ENCODE data around the gene ITGB5. TPM values are rescaled to one million over a fixed set of nuclear protein-coding genes. Genes with fewer than 3 reads are reported as not detected.

ITGB5 gene
- total RNA-seq, 1 experiment from 2014 or later = 339 TPM

DNA sequence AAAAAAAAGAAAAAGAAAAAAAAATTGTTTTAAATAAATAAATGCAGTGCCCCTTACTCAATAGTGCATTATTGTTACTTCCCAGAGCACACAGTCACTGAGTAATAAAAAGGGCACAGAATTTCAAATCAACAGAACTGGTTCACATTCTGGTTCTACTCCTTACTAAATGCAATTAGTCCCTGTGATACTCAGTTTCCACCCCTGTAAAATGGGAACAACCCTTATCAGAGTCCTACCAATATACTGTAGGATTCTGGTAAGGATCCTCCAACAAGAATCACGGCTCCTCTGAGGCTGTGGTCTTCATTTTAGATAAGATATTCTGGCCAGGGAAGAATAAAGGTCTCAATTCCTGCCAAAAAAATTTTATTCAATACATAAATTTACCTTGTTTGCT is 50.7 kb downstream of the ITGB5 start:
- H3K9me3 Mint-ChIP-seq = no peaks in the 10 kb centered on the region
- peaks cover 60% of the 10 kb centered on the region for H3K36me3 Mint-ChIP-seq
- ChIA-PET CTCF (interaction anchor here (2.2 kb wide), 1 partner anchor 15 kb away, joined by 6 read pairs; no protein-coding TSS in a partner anchor), POLR2A (no interaction called here)
- no peaks in the 10 kb centered on the region for H3K27me3 Mint-ChIP-seq (ENCODE audit: low read depth)
- ATAC-seq (no peak), DNase-seq (ENCODE audit: low spot score) (no peak)
- no peak overlapping the region for H3K4me3 Mint-ChIP-seq
- peaks cover 54% of the 10 kb centered on the region for H3K4me1 Mint-ChIP-seq
- TF ChIP-seq, protein P1, sequence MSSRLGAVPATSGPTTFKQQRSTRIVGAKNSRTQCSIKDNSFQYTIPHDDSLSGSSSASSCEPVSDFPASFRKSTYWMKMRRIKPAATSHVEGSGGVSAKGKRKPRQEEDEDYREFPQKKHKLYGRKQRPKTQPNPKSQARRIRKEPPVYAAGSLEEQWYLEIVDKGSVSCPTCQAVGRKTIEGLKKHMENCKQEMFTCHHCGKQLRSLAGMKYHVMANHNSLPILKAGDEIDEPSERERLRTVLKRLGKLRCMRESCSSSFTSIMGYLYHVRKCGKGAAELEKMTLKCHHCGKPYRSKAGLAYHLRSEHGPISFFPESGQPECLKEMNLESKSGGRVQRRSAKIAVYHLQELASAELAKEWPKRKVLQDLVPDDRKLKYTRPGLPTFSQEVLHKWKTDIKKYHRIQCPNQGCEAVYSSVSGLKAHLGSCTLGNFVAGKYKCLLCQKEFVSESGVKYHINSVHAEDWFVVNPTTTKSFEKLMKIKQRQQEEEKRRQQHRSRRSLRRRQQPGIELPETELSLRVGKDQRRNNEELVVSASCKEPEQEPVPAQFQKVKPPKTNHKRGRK (CRISPR knock-in tag; IDR thresholded peaks at IDR 0.05; ENCODE audit: borderline replicate concordance) = no peak
- TF ChIP-seq, protein P2, sequence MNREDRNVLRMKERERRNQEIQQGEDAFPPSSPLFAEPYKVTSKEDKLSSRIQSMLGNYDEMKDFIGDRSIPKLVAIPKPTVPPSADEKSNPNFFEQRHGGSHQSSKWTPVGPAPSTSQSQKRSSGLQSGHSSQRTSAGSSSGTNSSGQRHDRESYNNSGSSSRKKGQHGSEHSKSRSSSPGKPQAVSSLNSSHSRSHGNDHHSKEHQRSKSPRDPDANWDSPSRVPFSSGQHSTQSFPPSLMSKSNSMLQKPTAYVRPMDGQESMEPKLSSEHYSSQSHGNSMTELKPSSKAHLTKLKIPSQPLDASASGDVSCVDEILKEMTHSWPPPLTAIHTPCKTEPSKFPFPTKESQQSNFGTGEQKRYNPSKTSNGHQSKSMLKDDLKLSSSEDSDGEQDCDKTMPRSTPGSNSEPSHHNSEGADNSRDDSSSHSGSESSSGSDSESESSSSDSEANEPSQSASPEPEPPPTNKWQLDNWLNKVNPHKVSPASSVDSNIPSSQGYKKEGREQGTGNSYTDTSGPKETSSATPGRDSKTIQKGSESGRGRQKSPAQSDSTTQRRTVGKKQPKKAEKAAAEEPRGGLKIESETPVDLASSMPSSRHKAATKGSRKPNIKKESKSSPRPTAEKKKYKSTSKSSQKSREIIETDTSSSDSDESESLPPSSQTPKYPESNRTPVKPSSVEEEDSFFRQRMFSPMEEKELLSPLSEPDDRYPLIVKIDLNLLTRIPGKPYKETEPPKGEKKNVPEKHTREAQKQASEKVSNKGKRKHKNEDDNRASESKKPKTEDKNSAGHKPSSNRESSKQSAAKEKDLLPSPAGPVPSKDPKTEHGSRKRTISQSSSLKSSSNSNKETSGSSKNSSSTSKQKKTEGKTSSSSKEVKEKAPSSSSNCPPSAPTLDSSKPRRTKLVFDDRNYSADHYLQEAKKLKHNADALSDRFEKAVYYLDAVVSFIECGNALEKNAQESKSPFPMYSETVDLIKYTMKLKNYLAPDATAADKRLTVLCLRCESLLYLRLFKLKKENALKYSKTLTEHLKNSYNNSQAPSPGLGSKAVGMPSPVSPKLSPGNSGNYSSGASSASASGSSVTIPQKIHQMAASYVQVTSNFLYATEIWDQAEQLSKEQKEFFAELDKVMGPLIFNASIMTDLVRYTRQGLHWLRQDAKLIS (CRISPR knock-in tag; IDR thresholded peaks at IDR 0.05; ENCODE audit: borderline replicate concordance) = no peak
- TF ChIP-seq ZNF423 (CRISPR knock-in tag; IDR thresholded peaks at IDR 0.05) (no peak), EMX1 (CRISPR knock-in tag; IDR thresholded peaks at IDR 0.05) (no peak), FOXJ3 (CRISPR knock-in tag; IDR thresholded peaks at IDR 0.05; ENCODE audit: borderline replicate concordance) (no peak), ZNF416 (CRISPR knock-in tag; IDR thresholded peaks at IDR 0.05) (no peak)
- TF ChIP-seq, protein P3, sequence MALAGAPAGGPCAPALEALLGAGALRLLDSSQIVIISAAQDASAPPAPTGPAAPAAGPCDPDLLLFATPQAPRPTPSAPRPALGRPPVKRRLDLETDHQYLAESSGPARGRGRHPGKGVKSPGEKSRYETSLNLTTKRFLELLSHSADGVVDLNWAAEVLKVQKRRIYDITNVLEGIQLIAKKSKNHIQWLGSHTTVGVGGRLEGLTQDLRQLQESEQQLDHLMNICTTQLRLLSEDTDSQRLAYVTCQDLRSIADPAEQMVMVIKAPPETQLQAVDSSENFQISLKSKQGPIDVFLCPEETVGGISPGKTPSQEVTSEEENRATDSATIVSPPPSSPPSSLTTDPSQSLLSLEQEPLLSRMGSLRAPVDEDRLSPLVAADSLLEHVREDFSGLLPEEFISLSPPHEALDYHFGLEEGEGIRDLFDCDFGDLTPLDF (CRISPR knock-in tag; IDR thresholded peaks at IDR 0.05) = no peak
- peak overlapping the region; percentile 87 for H3K27ac Mint-ChIP-seq

DNA sequence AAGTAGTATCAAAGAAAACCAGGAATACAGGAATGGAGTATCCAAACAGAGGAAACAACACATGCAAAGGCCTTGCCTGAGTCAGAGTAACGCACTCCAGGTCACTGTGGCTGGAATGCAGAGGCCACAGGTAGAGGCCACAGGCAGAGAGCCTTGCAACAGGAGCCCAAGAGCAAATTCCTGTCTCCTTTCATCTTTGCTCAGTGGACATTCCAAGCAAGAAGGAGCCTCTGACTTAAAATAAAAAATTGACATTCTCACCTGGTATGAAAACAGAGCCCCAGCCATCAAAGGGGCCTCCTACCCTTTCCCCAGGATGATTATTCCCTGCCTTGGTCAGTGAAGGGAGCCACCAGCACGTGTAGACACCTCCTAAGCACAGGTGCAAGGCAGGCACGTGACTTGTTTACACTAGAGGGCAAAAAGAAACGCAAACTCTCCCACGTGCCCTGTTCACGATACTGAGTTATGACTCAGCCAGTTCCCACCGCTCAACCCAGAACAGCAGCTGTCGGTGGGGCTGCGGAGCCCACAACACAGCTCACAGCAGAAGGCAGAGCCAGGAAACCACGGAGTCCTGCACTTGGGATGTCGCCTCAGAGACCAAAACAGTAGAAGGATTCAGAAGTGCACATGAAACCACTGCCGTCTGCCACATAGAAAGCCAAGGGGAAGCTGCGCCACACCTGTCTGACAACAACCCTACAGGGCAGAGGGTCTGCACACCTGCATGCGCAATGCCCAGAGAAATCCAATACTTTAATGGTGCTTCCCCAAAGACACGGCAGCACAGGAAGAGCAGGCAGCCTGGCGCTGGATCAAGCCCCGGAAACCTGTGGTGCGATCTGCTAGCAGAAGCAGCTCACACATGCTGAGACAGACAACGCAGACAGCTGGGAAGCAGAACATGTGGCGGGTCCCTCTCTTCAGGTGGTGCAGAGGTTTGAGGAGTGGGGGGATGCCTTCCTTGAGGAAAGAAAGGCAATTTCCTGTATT is 52.1 kb downstream of the ITGB5 start:
- DNase-seq (ENCODE audit: low spot score) (peak; percentile 50), ATAC-seq (peak; percentile 65)
- no peaks in the 10 kb centered on the region for H3K9me3 Mint-ChIP-seq
- ChIA-PET POLR2A (no interaction called here), CTCF (interaction anchor here (2.2 kb wide), 1 partner anchor 17 kb away, joined by 6 read pairs; no protein-coding TSS in a partner anchor)
- H3K36me3 Mint-ChIP-seq = peaks cover 61% of the 10 kb centered on the region
- H3K4me3 Mint-ChIP-seq = peak overlapping the region; percentile 20; the same call in 1 of the 2 replicates
- no peaks in the 10 kb centered on the region for H3K27me3 Mint-ChIP-seq (ENCODE audit: low read depth)
- peaks cover 69% of the 10 kb centered on the region for H3K4me1 Mint-ChIP-seq
- H3K27ac Mint-ChIP-seq = peak overlapping the region; percentile 99
- TF ChIP-seq TEAD1 (CRISPR knock-in tag; IDR thresholded peaks at IDR 0.05) = peak; percentile 82
- no peak for TF ChIP-seq EMX1 (CRISPR knock-in tag; IDR thresholded peaks at IDR 0.05)
- TF ChIP-seq, protein P4, sequence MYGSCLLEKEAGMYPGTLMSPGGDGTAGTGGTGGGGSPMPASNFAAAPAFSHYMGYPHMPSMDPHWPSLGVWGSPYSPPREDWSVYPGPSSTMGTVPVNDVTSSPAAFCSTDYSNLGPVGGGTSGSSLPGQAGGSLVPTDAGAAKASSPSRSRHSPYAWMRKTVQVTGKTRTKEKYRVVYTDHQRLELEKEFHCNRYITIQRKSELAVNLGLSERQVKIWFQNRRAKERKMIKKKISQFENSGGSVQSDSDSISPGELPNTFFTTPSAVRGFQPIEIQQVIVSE (CRISPR knock-in tag; IDR thresholded peaks at IDR 0.05; ENCODE audit: borderline replicate concordance) = no peak
- no peak for TF ChIP-seq FOXK1 (CRISPR knock-in tag; IDR thresholded peaks at IDR 0.05)
- no peak for TF ChIP-seq NFE2L1 (CRISPR knock-in tag; IDR thresholded peaks at IDR 0.05)
- TF ChIP-seq CREM (CRISPR knock-in tag; IDR thresholded peaks at IDR 0.05) = 0 out of 2 replicates have a peak, but pooled peaks have one; percentile 17
- no peak for TF ChIP-seq ZNF671 (CRISPR knock-in tag; IDR thresholded peaks at IDR 0.05)
- no peak for TF ChIP-seq HMGA2 (CRISPR knock-in tag; IDR thresholded peaks at IDR 0.05)
- TF ChIP-seq ETV6 (CRISPR knock-in tag; IDR thresholded peaks at IDR 0.05) = peak; percentile 93
- TF ChIP-seq, protein P5, sequence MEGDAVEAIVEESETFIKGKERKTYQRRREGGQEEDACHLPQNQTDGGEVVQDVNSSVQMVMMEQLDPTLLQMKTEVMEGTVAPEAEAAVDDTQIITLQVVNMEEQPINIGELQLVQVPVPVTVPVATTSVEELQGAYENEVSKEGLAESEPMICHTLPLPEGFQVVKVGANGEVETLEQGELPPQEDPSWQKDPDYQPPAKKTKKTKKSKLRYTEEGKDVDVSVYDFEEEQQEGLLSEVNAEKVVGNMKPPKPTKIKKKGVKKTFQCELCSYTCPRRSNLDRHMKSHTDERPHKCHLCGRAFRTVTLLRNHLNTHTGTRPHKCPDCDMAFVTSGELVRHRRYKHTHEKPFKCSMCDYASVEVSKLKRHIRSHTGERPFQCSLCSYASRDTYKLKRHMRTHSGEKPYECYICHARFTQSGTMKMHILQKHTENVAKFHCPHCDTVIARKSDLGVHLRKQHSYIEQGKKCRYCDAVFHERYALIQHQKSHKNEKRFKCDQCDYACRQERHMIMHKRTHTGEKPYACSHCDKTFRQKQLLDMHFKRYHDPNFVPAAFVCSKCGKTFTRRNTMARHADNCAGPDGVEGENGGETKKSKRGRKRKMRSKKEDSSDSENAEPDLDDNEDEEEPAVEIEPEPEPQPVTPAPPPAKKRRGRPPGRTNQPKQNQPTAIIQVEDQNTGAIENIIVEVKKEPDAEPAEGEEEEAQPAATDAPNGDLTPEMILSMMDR (IDR thresholded peaks at IDR 0.05) = no peak
- TF ChIP-seq ZNF423 (CRISPR knock-in tag; IDR thresholded peaks at IDR 0.05) = peak; percentile 61
- no peak for TF ChIP-seq FOXJ3 (CRISPR knock-in tag; IDR thresholded peaks at IDR 0.05; ENCODE audit: borderline replicate concordance)
- TF ChIP-seq, protein P3 (CRISPR knock-in tag; IDR thresholded peaks at IDR 0.05) = no peak
- TF ChIP-seq ZNF121 (CRISPR knock-in tag; IDR thresholded peaks at IDR 0.05) = no peak
- TF ChIP-seq, protein P6, sequence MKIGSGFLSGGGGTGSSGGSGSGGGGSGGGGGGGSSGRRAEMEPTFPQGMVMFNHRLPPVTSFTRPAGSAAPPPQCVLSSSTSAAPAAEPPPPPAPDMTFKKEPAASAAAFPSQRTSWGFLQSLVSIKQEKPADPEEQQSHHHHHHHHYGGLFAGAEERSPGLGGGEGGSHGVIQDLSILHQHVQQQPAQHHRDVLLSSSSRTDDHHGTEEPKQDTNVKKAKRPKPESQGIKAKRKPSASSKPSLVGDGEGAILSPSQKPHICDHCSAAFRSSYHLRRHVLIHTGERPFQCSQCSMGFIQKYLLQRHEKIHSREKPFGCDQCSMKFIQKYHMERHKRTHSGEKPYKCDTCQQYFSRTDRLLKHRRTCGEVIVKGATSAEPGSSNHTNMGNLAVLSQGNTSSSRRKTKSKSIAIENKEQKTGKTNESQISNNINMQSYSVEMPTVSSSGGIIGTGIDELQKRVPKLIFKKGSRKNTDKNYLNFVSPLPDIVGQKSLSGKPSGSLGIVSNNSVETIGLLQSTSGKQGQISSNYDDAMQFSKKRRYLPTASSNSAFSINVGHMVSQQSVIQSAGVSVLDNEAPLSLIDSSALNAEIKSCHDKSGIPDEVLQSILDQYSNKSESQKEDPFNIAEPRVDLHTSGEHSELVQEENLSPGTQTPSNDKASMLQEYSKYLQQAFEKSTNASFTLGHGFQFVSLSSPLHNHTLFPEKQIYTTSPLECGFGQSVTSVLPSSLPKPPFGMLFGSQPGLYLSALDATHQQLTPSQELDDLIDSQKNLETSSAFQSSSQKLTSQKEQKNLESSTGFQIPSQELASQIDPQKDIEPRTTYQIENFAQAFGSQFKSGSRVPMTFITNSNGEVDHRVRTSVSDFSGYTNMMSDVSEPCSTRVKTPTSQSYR (CRISPR knock-in tag; IDR thresholded peaks at IDR 0.05) = no peak
- TF ChIP-seq TEAD4 (CRISPR knock-in tag; IDR thresholded peaks at IDR 0.05) = no peak; the same call in 1 of the 2 replicates

All from WTC11 (cell line).